Adrenal gland (tissue), 5 donors: ENCODE results near the gene MAML2.

Experiments used
- CTCF ChIP-seq, 6 experiments: fragments of 450-650 bp in 4 of 6; fragments of 200-600 bp in 2 of 6; sonication (generic) in 1 of 6; IDR thresholded peaks; 1 replicate in 5 of 6; 2 replicates in 1 of 6; pipeline versions ENCODE4 v1.5.1 to v1.8.0; 2016 to 2021; ENCODE audit warnings: antibody characterized with exemption in 6 of 6, mild to moderate bottlenecking in 2 of 6, moderate library complexity in 1 of 6
- POLR2A ChIP-seq, 2 donors: fragments of 450-650 bp; IDR thresholded peaks; one replicate each; pipeline ENCODE4 v1.6.1; 2017; ENCODE audit warnings: antibody characterized with exemption in 2 of 2, mild to moderate bottlenecking in 2 of 2, moderate library complexity in 1 of 2
- donor health status: DM: no; HTN: no; CAD: no.

- TF ChIP-seq CTCF (IDR thresholded peaks at IDR 0.05) = no peak
- no peak for TF ChIP-seq POLR2A (IDR thresholded peaks at IDR 0.05)
Observed at GRCh38 chr11:96044311-96044710, 298.7 kb downstream of the MAML2 start.
